GM19035 (cell line): Measurements from ENCODE around the gene CASQ1.

Source experiments
- ATAC-seq: cut with Tn5 transposase; IDR thresholded peaks from one replicate; pipeline ENCODE4 v1.9.1; 2021; ENCODE audit not compliant: unreplicated experiment

The CASQ1 gene

DNA sequence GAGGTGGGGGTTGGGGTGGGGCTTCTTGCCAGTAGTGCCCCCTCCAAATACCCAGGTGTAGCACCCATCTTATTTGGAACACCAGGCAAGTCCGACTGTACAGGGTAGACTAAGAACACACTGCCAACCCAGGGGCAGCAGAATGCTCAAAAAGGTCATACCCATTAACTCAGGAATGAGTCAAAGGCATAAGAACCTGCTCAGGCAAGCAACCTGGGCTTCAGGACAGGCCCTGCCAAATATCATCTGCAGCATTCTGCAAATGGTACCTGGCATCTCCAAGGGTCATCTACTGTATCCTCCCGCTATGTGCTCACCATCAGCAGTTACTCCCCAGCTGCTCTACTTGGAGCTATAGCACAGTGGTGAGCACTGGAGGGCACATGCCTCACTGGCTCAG, 34.2 kb downstream of the CASQ1 start:
- no peak for ATAC-seq

DNA sequence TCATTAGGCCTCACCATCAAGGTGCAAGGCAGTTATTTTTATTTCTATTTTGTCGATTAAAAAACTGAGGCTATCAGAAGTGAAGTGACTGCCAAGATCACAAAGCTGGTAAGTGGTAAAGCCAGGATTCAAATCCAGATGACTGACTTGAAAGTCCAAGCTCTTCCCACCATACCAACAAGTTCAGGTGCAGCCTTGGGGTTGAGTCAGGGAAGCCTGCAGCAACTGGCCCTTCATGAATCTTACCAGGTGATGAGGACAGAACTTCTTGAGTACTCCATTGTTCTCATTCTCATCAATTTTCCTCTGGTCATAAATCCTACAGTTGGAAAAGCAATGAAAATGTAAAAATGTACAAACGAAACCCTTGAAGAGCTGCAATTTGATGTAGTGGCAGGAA, 35.0 kb downstream of the CASQ1 start:
- no peak for ATAC-seq

DNA sequence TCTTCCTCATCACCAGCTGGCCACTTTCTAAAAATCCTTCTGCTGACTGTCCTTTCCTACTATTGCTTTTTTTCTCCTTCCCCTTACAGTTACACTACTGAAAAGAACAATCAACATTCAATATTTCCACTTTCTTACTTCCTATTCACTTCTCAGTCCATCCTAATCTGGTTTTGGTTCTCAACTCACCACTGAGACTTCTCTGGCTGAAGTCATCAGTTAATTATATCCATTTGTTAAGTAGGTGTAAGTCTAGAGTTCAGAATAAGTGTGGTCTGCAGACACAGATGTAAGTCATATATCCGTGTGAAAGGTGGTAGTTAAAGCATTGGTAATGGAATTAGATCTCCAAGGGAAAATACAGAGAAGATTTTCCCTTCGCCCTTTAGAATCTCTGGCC, 36.2 kb downstream of the CASQ1 start:
- no peak for ATAC-seq

DNA sequence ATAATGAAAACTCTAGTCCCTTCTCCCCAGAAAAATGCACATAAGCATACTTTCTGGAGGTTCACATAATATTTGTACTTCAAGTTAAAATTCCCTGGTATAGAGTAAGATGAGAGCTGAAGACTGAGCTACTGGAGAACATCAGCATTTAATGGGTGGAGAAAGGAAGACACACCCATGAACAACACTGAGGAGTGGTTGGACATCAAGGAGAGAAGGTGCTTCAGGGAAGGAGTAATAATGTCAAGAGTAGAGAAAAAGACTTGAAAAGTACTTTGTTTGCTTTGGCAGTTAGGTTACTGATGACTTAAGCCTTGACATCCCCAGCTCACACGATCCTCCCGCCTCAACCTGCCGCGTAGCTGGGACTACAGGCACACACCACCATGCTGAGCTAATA, 36.7 kb downstream of the CASQ1 start:
- ATAC-seq = no peak

DNA sequence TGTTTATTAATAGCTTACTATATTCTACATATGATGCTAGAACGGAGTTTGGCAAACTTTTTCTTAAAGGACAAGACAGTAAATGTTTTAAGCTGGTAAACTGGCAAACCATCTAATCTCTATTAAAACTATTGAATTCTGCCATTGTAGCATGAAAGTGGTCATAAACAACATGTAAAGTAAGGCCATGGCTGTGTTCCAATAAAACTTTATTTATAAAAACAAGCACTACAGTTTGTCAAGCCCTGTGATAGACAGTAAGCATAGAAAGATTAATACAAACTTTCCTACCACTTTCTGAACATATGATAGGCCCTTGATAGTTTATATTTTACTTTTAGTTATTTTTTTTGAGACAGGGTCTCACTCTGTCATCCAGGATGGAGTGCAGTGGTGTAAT, 37.2 kb downstream of the CASQ1 start:
- no peak for ATAC-seq

DNA sequence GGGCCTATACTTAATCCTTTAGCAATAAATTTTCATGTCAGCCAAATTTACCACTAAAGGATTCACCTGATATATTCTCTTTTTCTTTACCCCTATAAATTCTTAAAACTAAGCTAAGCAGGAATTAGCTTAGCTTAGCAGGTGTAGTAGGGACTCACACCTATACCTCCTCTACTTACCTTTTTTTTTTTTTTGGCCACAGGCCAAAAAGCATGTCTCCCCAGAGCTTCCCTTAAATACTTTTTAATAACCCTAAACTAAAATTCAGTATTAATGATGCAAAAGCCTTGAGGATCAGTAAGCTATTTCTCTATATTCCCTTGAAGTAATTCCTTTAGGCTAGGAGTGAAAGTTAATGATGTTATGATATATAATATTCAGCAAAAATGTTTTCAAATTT, 38.1 kb downstream of the CASQ1 start:
- ATAC-seq = no peak

DNA sequence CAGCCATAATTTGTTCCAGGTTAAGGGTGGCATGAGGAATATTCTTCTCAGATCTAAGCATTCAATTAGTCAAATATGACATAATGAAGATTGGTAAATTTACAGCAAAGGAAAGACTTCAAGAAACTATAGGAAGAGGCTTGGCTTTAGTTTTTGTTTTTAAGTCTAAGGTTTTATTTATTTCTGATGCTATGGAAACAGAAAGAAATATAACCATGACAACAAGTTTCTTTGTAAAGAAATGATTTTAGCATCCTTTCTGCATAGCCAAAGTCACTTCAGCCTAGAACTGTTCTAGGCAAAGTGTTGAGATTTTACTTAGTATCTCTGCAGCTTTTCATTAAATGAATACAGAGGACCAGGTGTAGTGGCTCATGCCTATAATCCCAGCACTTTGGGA, 42.5 kb downstream of the CASQ1 start:
- ATAC-seq = no peak

DNA sequence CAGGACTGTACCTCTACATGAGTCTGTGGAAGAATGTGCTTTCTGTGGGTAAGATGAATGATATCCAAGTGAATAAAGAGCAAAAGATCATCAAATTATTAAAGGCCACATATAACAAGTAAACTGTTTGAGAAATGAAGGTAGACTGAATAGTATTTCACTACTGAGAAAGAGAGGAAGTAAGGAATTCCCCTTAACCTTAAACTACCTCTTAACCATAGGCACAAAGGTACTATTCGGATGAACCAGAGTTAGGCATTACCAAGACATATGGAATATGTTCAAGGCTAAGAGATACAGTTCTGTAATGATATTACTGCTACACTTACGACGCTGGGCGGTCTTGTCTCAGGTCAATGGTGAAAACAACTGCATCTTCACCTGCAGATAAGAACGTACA, 46.4 kb downstream of the CASQ1 start:
- no peak for ATAC-seq

DNA sequence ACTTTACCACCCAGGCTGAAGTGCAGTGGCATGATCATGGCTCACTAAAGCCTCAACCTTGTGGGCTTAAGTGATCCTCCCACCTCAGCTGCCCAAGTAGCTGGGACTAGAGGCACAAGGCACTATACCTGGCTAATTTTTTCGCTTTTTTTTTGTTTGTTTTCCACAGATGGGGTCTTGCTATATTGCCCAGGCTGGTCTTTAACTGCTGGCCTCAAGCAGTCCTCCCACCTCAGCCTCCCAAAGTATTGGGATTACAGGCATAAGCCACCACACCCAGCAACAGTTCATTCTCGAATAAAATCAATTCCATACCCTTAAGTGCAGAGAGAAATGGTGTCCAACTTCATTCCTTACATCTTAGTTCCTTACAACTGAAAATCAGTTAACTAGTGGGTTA, 47.2 kb downstream of the CASQ1 start:
- ATAC-seq = no peak

DNA sequence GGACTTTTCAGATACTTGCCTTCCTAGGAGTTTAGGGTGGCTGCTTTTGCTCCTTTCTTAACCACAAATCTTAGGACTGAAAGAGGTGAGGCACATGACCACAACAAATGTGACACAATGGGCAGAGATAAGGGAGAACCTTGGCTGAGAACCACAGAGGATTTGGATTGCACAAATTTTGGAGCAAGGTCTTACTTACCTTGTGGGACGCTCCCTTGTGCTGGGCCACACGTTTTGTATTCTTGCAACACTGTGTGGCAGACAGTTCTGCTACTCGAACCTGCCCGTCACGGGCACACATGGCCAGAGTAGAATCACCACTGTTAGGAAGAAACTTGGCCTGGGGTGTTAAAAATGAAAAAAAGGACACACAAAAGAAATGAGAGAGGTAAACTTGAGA, 48.0 kb downstream of the CASQ1 start:
- ATAC-seq = no peak

DNA sequence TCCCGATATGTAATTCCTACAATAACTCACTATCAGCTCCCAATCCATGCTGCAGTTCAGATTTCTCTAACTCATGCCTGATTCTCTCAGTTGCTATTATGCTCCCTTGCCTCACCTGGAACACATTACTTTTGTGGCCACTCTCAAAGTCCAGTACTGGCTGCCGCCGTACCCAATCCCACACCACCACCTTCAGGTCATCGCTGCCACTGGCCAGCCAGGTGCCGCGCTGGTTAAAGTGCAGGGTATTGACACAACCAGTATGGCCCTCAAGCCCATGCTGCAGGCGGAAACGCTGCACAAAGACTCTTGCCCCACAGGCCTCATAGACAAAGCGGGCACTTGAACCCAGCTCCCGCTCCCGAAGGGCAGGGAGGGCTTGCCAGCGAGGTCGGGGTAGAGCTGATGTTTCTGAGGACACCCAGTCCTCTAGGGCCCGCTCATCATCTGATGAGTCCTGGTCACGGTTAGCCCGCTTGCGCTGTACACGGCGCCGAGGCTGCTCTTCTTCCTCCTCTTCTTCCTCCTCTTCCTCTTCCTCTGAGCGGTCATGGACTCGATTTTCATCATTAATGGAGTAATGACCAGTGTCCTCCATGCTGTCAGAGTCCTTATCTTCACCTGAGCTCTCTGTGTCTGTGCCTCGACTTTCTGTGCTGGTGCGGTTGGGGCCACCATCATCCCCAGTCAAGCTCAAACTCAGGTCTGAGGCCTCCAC, 49.4 kb downstream of the CASQ1 start:
- no peak for ATAC-seq

DNA sequence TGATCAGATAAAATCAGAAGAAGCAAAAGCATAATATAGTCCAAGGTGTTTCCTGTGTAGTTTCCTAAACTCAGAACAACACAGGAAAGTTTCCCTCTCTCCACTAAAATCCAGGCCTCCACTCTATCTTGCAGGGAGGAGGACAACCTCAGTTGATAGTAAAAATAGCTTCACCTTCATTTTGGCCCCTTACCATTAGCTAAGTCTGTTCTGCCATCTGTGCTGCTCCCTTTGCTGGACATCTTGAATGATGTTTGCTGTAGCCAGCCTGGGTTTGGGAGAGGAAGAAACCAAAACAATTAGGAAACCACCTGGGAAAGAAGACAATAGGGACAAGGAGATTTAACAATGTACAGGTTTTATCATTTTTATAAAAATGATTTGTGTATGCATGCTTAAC, 53.4 kb downstream of the CASQ1 start:
- no peak for ATAC-seq

DNA sequence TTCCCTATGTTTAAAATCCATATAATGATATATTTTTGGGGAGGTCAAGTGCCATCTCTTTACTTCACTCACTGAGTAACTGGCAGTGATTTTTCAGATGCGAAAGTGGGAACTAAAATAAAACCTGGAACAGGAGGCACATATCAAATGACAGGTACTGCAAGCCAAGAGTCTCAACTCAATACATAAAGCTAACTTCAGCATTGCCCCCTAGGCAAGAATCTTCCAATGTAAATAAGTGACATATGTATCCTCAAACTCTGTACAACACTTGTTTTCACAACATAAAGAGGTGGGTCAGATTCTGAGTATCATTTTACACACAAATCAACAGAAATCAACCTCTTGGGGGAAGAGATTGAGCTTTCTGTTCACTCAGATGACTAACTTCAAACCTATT, 53.8 kb downstream of the CASQ1 start:
- no peak for ATAC-seq

DNA sequence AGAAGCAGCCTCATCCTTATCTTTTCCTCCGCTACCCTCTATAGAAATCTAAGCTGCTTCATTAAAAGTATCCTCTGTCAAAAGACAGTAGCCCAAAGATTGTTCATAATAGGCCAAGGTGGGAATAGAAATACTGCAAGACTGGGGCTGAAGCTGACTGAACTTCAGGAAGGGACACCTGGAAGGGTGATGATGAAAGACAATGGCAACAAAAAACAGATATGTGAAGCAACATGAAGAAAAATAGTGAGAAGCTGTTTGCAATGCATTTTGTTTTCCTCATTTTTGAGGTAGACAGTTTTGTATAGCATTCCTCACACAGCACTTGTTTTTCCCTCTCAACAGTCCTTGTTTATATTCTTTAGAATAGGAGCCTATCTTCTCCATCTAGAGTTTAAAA, 55.1 kb downstream of the CASQ1 start:
- no peak for ATAC-seq

DNA sequence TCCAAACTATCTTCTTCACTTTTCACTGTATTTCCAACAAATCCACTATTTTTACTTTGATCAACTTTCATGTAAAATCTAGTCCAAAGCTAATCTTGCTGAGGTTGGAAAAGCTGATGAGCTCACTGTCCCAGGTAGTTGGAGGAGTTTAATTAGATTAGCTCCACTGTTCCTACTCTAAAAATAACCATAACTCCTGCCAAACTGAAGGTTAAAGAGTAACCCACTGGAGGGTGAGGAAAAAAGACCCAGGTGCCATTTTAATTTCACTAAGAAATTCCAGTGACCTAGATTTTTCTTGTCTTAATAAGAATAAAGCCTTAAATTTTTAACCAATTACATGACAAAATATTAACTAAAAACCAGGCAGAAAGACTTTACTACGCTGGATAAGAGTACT, 56.7 kb downstream of the CASQ1 start:
- ATAC-seq = no peak

DNA sequence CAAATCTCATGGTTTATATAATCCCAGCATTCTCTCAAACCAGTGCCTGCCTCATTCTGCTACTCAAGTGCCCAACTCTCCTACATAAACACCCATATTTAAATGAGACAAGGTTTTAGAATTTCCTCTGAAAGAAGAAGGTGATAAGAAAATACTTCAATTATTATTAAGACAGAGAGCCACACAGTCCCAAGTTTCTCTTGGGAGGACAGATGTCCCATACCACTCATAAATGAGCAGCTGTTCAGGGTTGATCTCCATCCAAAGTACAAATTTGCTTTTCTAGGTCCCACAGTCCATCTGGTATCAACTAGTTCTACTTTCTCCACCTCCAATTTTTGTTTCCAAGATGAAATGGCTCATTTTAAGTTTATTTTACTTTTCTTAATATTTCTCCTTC, 60.6 kb downstream of the CASQ1 start:
- ATAC-seq = no peak
